ENCODE data around the gene MMAB. TPM values are rescaled to one million over a fixed set of nuclear protein-coding genes. Genes with fewer than 3 reads are reported as not detected.

The MMAB gene
- total RNA-seq, 2 donors from 2014 or later, result 12.5 to 29.7 TPM

DNA sequence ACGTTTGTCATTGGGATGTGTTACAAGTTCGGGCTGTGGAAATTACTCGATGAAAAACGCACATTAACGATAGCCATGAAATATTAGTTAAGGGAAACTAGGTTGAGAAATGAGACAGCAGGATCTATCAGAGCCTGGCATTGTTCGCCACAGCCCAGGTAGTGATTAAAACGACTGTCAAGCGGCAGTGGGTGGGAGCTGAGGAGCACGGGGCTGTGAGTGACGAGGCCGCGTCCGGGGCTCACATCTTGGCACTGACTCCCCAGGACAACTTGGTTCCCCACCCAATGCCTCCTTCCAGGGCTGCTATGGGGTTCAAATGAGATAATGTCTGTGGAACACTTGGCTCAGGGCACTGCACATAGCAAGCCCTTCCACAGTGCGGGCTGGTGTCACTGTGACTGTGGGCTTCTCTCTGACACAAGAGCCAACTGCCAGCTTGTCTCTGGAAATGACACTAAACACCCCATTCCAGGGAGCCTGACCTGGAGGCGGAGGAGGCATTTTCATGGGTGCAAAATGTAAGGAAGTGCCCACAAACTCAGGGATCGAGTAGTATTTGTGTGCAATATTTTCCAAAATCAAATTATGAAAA, 19.3 kb downstream of the MMAB start:
- intact Hi-C loops (cut with DNase I), result no loop called here
- DNase-seq (no peak), ATAC-seq (no peak)
- Histone ChIP-seq H3K4me3 (no peak overlapping the region), H3K27ac (no peak overlapping the region), H3K36me3 (replicated peaks in 1 of 2; ENCODE audit: insufficient read depth in 1 of 2, low read depth in 2 of 2) (no peaks in the 10 kb centered on the region), H3K27me3 (peaks cover 0 to 4% of the 10 kb centered on the region in 2 donors), H3K4me1 (peaks cover 19% of the 10 kb centered on the region), H3K9me3 (no peaks in the 10 kb centered on the region)
- 13 to 25% methylated on average over 15 to 16 of the region's 16 CpGs for WGBS, 2 donors
- TF ChIP-seq, protein P1, sequence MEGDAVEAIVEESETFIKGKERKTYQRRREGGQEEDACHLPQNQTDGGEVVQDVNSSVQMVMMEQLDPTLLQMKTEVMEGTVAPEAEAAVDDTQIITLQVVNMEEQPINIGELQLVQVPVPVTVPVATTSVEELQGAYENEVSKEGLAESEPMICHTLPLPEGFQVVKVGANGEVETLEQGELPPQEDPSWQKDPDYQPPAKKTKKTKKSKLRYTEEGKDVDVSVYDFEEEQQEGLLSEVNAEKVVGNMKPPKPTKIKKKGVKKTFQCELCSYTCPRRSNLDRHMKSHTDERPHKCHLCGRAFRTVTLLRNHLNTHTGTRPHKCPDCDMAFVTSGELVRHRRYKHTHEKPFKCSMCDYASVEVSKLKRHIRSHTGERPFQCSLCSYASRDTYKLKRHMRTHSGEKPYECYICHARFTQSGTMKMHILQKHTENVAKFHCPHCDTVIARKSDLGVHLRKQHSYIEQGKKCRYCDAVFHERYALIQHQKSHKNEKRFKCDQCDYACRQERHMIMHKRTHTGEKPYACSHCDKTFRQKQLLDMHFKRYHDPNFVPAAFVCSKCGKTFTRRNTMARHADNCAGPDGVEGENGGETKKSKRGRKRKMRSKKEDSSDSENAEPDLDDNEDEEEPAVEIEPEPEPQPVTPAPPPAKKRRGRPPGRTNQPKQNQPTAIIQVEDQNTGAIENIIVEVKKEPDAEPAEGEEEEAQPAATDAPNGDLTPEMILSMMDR (IDR thresholded peaks at IDR 0.05), result no peak
- no peak for TF ChIP-seq POLR2A (IDR thresholded peaks at IDR 0.05)

DNA sequence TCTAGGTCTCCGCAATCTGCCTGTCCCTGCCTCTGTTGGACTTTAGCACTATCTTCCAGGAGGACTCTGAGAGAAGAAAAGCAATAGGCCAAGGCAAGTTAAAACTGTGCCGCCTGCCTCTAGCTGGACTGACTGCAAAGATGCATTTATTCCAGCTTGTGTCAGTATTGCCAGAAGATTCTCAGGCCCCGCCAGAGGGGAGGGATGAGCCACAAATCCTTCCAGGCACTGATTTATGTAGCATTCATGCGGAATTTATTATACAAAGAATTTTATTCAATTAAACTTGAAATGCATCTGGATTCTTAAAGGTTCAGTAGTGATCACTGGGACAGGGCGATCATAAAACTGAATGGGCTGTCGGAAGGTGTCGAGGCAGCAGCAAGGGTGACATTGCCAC, 19.8 kb downstream of the MMAB start:
- ATAC-seq, result no peak
- H3K36me3 ChIP-seq (replicated peaks in 1 of 2; ENCODE audit: insufficient read depth in 1 of 2, low read depth in 2 of 2), result no peaks in the 10 kb centered on the region
- H3K4me1 ChIP-seq, result peaks cover 19% of the 10 kb centered on the region
- WGBS, 2 donors, result 70 to 78% methylated on average over 7 of the region's 7 CpGs
- H3K27ac ChIP-seq, result no peak overlapping the region
- no peak overlapping the region for H3K4me3 ChIP-seq
- TF ChIP-seq, protein P1 (IDR thresholded peaks at IDR 0.05), result no peak
- no peak for TF ChIP-seq POLR2A (IDR thresholded peaks at IDR 0.05)
- H3K9me3 ChIP-seq, result no peaks in the 10 kb centered on the region
- intact Hi-C loops (cut with DNase I), result no loop called here
- no peak for DNase-seq
- peaks cover 0 to 4% of the 10 kb centered on the region in 2 donors for H3K27me3 ChIP-seq

DNA sequence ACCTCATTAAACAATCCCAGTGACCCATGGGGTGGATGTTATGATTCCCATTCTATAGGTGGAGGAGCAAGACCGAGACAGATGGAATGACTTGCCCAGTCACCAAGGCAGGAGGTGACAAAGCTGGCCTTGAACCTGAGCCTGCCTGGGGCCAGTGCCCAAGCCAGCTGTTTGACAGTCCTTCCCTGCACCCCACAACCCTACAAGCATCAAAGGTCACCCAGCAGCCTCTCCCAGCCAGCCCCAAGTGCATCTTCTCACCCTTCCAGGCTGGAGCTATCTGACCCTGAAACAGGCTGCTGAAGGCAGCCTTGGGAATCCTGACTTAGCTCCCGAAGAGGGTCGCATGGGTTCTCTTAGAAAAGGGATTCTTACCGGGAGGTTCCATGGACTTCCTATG, 20.3 kb downstream of the MMAB start:
- 66 to 80% methylated on average over 2 to 4 of the region's 4 CpGs for WGBS, 2 donors
- intact Hi-C loops (cut with DNase I), result no loop called here
- Histone ChIP-seq H3K9me3 (no peaks in the 10 kb centered on the region), H3K36me3 (replicated peaks in 1 of 2; ENCODE audit: insufficient read depth in 1 of 2, low read depth in 2 of 2) (no peaks in the 10 kb centered on the region), H3K4me3 (no peak overlapping the region), H3K27ac (no peak overlapping the region), H3K4me1 (peaks cover 19% of the 10 kb centered on the region), H3K27me3 (peaks cover 0 to 4% of the 10 kb centered on the region in 2 donors)
- DNase-seq, result no peak
- no peak for TF ChIP-seq POLR2A (IDR thresholded peaks at IDR 0.05)
- TF ChIP-seq, protein P1 (IDR thresholded peaks at IDR 0.05), result no peak
- no peak for ATAC-seq

DNA sequence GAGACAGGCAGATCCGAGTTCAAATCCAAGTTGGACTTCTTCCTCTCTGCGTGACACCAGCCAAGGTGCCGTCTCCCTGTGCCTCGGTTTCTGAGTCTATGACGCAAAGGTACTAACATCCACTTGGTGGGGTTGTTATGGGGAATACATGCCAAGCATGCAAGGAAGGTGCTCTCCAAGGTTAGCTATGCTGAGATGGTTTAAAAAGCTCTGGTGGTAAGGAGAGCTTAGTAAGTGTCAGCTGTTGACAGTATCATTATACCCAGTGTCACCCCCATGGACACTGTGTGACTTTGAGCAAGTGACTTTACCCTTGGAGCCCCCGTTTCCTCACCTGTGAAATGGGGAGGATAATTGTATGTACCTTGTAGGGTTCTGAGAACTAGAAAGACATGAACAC, 22.2 kb downstream of the MMAB start:
- TF ChIP-seq, protein P1 (IDR thresholded peaks at IDR 0.05), result no peak
- no peak for TF ChIP-seq POLR2A (IDR thresholded peaks at IDR 0.05)
- H3K36me3 ChIP-seq (replicated peaks in 1 of 2; ENCODE audit: insufficient read depth in 1 of 2, low read depth in 2 of 2), result no peaks in the 10 kb centered on the region
- H3K4me3 ChIP-seq, result no peak overlapping the region
- no peak for DNase-seq
- H3K9me3 ChIP-seq, result no peaks in the 10 kb centered on the region
- H3K27ac ChIP-seq, result no peak overlapping the region
- H3K4me1 ChIP-seq, result peaks cover 19% of the 10 kb centered on the region
- ATAC-seq, result no peak
- 62 to 83% methylated on average over 3 to 6 of the region's 6 CpGs for WGBS, 2 donors
- H3K27me3 ChIP-seq, result peaks cover 0 to 4% of the 10 kb centered on the region in 2 donors
- intact Hi-C loops (cut with DNase I), result no loop called here

DNA sequence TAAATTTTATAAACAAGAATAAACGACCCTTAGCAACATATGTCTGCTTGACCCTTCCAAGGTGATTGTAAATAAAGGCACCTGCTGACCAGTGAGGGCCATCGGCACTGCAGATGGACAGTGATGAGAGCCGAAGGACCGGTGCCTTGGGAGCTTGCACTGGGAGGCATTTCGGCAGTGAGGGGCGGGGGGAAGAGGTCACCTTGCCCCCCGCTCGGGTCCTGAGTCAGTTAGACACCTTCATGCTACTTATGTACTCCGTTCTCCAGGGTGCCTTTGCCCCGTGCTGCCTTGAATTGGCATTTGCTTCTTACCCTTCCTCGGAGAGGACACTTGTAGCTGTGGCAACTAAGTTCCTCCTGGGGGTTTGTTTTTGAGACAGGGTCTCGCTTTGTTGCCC, 23.0 kb downstream of the MMAB start:
- TF ChIP-seq, protein P1 (IDR thresholded peaks at IDR 0.05), result no peak
- TF ChIP-seq POLR2A (IDR thresholded peaks at IDR 0.05), result no peak
- Histone ChIP-seq H3K27me3 (peaks cover 0 to 4% of the 10 kb centered on the region in 2 donors), H3K27ac (no peak overlapping the region), H3K4me3 (no peak overlapping the region), H3K9me3 (no peaks in the 10 kb centered on the region), H3K4me1 (peaks cover 11% of the 10 kb centered on the region), H3K36me3 (replicated peaks in 1 of 2; ENCODE audit: insufficient read depth in 1 of 2, low read depth in 2 of 2) (no peaks in the 10 kb centered on the region)
- DNase-seq, result no peak
- intact Hi-C loops (cut with DNase I), result no loop called here
- WGBS, 2 donors, result 58 to 70% methylated on average over 10 to 12 of the region's 12 CpGs
- no peak for ATAC-seq
